Smooth muscle cell (in vitro differentiated cells): Measurements from ENCODE around the gene MAML1. TPM values are rescaled to one million over a fixed set of nuclear protein-coding genes. Genes with fewer than 3 reads are reported as not detected.
A peak's percentile ranks its signal among the peaks of the same experiment; 100 is the strongest.

ENCODE experiments used
- DNase-seq: peaks from one replicate; lab custom pipeline; 2025; ENCODE audit not compliant: unreplicated experiment; lab: John Stamatoyannopoulos, UW
- H2AFZ ChIP-seq: fragments of 200-600 bp; sonication (generic); 2 replicates; pipeline ENCODE4 v1.6.0; 2016; ENCODE audit warnings: antibody characterized with exemption, low read depth, mild to moderate bottlenecking
- H3F3A ChIP-seq: fragments of 200-600 bp; sonication (generic); 2 replicates; pipeline ENCODE4 v1.6.0; 2017; ENCODE audit warnings: antibody characterized with exemption, low read depth
- H3K27ac ChIP-seq: fragments of 200-600 bp; sonication (generic); 2 replicates; pipeline ENCODE4 v1.5.1; 2016; ENCODE audit warnings: low read depth, mild to moderate bottlenecking
- H3K27me3 ChIP-seq: fragments of 200-600 bp; sonication (generic); 2 replicates; pipeline ENCODE4 v1.6.1; 2016; ENCODE audit warnings: low read depth, mild to moderate bottlenecking
- H3K36me3 ChIP-seq: fragments of 200-600 bp; sonication (generic); 2 replicates; pipeline ENCODE4 v1.5.1; 2016; ENCODE audit warnings: low read depth
- H3K4me1 ChIP-seq: fragments of 200-600 bp; sonication (generic); 2 replicates; pipeline ENCODE4 v1.5.1; 2016; ENCODE audit warnings: low read depth
- H3K4me2 ChIP-seq: fragments of 200-600 bp; sonication (generic); 2 replicates; pipeline ENCODE4 v1.6.0; 2016; ENCODE audit warnings: mild to moderate bottlenecking
- H3K4me3 ChIP-seq: fragments of 200-600 bp; sonication (generic); 2 replicates; pipeline ENCODE4 v1.5.1; 2016; ENCODE audit warnings: mild to moderate bottlenecking
- H3K79me2 ChIP-seq: fragments of 200-600 bp; sonication (generic); 2 replicates; pipeline ENCODE4 v1.6.0; 2016; ENCODE audit warnings: low read depth, mild to moderate bottlenecking
- H3K9ac ChIP-seq: fragments of 200-600 bp; sonication (generic); 2 replicates; pipeline ENCODE4 v1.6.0; 2016; ENCODE audit warnings: low read depth
- H3K9me3 ChIP-seq: fragments of 200-600 bp; sonication (generic); replicated peaks from 2 replicates; pipeline ENCODE4 v1.5.1; 2016; ENCODE audit warnings: low read depth
- H4K20me1 ChIP-seq: fragments of 200-600 bp; sonication (generic); 2 replicates; pipeline ENCODE4 v1.6.0; 2016; ENCODE audit warnings: low read depth
- WGBS: methylation state at CpG from one replicate; pipeline ENCODE4 v1.1.7; 2016; ENCODE audit warnings: low lambda C conversion rate; 5-methylcytosine and 5-hydroxymethylcytosine counted together
- polyA plus RNA-seq: library from polyadenylated mRNA; unstranded; fragments of >200 nt; fragmentation: Nextera tagmentation; extraction: Ambion mirVana; gene quantifications from 2 replicates; pipeline ENCODE4 v1.2.1, GENCODE V29; 2016
- total RNA-seq: library from RNA; depleted of rRNA; stranded (reverse); fragments of >200 nt; gene quantifications from 2 replicates; pipeline ENCODE4 v1.2.3, GENCODE V29; 2014
- TF ChIP-seq, protein P1 (sequence below): fragments of 200-600 bp; sonication (generic); IDR thresholded peaks from 2 replicates; pipeline ENCODE4 v1.5.1; 2017; ENCODE audit warnings: borderline replicate concordance, mild to moderate bottlenecking, antibody characterized with exemption; ENCODE audit not compliant: insufficient read depth, poor library complexity, severe bottlenecking

The MAML1 gene
- total and polyA plus RNA-seq, 2 experiments from 2014 or later: 9.9 to 11.5 TPM

DNA sequence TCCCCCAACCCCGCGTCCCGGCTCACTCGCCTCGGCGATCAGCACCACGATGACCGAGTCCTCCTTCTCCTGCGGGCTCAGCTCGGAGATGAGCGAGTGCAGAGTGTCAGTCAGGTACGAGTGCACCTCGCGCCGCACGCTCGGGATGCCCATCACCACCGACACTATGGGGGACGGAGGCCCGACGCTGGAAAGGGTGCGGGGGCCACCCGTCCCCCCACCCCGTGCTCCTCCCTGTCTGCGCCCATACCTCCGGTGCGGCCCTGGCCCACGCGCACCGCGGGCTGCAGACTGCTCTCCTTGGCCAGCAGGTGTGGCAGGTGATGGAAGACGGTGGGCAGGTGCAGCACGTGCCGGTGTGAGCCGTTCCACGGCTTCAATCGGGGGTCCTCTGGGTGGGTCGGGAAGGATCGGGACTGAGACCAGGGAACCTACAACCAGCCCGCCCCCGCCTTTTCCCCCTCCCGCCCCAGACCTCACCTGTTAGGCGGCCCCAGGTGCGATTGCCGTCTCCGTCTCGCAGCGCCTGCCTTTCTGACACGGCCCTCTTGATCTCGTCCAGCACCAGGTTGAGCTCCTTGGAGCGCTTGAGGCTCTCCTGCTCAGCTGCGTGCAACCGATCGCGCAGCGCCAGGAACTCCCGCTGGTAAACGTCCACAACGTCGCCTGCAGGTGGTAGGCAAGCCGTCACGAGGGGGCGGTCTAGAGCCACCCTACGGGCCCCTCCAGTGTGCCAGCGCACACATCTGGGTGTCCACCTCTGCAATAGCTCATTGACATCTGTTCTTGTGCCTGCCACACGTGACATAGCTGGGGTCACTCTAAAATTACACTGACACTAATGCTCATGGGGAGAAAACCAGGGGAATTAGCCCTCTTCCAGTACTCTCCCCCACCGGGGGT lies 68.9 kb downstream of the MAML1 start:
- H3F3A ChIP-seq: no peaks in the 10 kb centered on the region
- H3K4me3 ChIP-seq: no peak overlapping the region
- TF ChIP-seq, protein P1, sequence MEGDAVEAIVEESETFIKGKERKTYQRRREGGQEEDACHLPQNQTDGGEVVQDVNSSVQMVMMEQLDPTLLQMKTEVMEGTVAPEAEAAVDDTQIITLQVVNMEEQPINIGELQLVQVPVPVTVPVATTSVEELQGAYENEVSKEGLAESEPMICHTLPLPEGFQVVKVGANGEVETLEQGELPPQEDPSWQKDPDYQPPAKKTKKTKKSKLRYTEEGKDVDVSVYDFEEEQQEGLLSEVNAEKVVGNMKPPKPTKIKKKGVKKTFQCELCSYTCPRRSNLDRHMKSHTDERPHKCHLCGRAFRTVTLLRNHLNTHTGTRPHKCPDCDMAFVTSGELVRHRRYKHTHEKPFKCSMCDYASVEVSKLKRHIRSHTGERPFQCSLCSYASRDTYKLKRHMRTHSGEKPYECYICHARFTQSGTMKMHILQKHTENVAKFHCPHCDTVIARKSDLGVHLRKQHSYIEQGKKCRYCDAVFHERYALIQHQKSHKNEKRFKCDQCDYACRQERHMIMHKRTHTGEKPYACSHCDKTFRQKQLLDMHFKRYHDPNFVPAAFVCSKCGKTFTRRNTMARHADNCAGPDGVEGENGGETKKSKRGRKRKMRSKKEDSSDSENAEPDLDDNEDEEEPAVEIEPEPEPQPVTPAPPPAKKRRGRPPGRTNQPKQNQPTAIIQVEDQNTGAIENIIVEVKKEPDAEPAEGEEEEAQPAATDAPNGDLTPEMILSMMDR: peak; percentile 51
- DNase-seq: no peak
- no peak overlapping the region for H3K4me2 ChIP-seq
- peaks cover 49% of the 10 kb centered on the region for H4K20me1 ChIP-seq
- H3K79me2 ChIP-seq: peaks cover 28% of the 10 kb centered on the region
- H3K9me3 ChIP-seq: no peaks in the 10 kb centered on the region
- no peaks in the 10 kb centered on the region for H3K36me3 ChIP-seq
- peaks cover 27% of the 10 kb centered on the region for H3K4me1 ChIP-seq
- H3K27me3 ChIP-seq: no peaks in the 10 kb centered on the region
- 79% methylated on average over 50 of the region's 67 CpGs for WGBS
- H2AFZ ChIP-seq: no peak overlapping the region
- H3K27ac ChIP-seq: no peak overlapping the region
- H3K9ac ChIP-seq: no peak overlapping the region

DNA sequence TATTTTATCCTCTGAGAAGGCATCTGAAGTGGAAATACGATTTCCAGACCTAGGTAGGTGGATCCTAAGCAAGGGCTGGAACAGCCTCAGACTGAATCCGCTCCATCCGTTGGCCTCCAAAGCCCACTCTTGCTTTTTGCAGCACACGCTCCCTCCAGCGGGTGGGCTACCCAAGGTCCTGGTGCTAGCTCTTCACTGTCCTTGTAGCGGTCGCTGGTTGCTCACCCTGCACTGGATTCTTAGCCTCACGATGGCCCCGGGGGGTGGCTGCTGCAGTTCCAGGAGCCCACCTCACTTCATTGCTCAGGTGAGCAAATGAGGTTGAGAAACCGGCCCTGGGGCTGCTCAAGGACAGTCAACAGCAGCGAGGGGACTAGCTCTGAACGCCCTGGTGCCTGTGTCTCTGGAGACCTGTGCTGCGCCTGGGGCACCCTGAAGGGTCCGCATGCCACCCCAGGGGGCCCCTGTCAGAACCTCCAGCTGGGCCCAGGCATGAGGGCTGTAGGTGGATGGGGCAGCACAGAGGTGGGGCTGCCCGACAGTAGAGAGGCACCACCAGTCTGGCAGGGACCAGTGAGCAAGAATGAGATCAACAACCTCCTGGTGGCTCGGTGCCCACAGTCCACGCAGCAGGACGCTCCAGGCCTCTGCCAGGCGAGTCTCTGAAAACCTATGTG lies 69.7 kb downstream of the MAML1 start:
- Histone ChIP-seq H3K27ac (no peak overlapping the region), H2AFZ (no peak overlapping the region), H3K4me1 (peaks cover 27% of the 10 kb centered on the region), H3K4me2 (no peak overlapping the region), H4K20me1 (peaks cover 49% of the 10 kb centered on the region), H3K4me3 (no peak overlapping the region), H3K36me3 (no peaks in the 10 kb centered on the region), H3K9ac (no peak overlapping the region), H3K27me3 (no peaks in the 10 kb centered on the region), H3F3A (no peaks in the 10 kb centered on the region), H3K9me3 (no peaks in the 10 kb centered on the region), H3K79me2 (peaks cover 28% of the 10 kb centered on the region)
- TF ChIP-seq, protein P1: no peak
- 90% methylated on average over 16 of the region's 19 CpGs for WGBS
- no peak for DNase-seq

DNA sequence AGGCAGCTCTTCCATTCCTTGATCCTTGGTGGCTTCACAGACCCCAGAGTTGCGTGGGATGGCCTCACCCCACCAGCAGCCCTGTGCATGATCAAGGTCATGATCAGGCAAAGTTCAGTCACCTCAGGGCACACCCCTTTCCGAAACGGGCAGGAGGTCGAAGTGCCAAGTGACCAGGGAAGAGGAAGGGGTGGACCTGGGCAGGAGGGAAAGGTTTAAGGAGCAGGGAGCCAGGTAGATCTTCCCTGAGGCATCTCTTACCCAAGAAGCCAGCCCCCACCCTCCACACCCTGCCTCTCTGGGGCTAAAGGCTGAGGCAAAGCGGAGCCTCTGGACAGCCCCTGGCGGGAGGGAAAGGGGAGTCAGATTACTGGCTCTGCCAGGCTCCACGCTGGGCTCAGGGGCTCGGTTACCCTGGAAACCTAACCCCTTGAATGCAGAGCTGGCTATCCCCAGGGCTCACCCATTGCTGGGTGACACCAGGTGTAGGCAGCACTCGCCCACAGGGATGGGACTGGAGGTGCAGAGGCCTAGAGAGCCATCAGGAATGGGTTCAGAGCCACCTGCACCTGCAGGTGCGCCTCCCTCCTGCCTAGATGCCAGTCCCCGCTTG lies 70.4 kb downstream of the MAML1 start:
- peaks cover 27% of the 10 kb centered on the region for H3K4me1 ChIP-seq
- no peak overlapping the region for H3K4me3 ChIP-seq
- H2AFZ ChIP-seq: no peak overlapping the region
- H3K9me3 ChIP-seq: no peaks in the 10 kb centered on the region
- H3K27me3 ChIP-seq: no peaks in the 10 kb centered on the region
- TF ChIP-seq, protein P1: no peak
- H3K79me2 ChIP-seq: peaks cover 28% of the 10 kb centered on the region
- no peaks in the 10 kb centered on the region for H3K36me3 ChIP-seq
- 88% methylated on average over 11 of the region's 11 CpGs for WGBS
- H3K27ac ChIP-seq: no peak overlapping the region
- H3F3A ChIP-seq: no peaks in the 10 kb centered on the region
- H4K20me1 ChIP-seq: peaks cover 49% of the 10 kb centered on the region
- H3K9ac ChIP-seq: no peak overlapping the region
- no peak for DNase-seq
- H3K4me2 ChIP-seq: peak overlapping the region; percentile 97
